ENCODE results near the gene TMA7. TPM values are rescaled to one million over a fixed set of nuclear protein-coding genes. Genes with fewer than 3 reads are reported as not detected.
"Not testable (repeated sequence)": the region's sequence is repeated elsewhere in the genome, so short reads cannot be mapped to it uniquely, and the experiment has no call there.

Gene TMA7
- total RNA-seq, 1 donor from 2014 or later: 169 TPM

DNA sequence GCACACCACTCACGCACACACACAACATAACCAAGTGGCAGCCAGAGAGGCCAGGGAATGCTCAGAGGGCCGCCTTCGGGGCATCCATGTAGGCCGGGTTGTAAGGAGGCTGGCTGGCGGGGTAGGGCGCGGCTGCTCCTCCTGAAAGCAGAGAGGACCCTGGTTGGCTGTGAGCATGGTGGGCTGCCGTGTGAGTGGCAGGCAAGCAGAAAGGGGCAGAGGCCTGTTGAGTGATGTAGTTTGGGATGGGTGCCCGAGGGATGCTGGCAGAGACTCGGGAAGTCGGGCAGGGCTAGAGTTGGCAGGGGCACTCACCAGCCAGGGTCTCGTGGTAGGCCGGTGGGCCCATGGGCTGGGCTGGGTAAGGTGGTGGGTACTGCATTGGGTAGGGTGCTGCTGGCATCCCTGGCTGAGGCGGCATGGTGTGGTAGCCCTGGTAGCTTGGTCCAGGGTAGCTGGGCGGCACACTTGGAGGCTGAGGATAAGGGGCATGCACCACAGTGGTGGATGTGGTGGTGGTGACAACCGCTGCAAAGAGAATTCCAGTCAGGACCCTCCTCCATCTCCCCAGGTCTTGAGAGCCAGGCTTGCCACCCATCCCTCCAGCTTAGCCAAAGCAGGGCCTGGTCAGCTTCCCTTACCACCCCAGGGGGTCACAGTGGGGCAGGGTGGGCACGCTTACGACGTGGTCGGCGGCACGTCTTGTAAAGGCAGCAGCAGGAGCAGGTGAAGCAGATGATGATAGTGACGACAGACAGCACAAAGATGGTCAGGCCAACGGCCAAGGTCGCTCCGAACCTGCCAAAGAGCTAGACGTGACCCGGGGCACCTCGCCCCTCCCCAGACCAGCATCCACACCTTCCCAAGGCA lies 29.2 kb downstream of the TMA7 start:
- no peaks in the 10 kb centered on the region for H3K27me3 ChIP-seq
- peak overlapping the region; percentile 100 for H3K27ac ChIP-seq
- no peaks in the 10 kb centered on the region for H3K9me3 ChIP-seq
- peaks cover 36% of the 10 kb centered on the region for H3K36me3 ChIP-seq
- ATAC-seq (no peak), DNase-seq (no peak)
- no peak overlapping the region for H3K4me3 ChIP-seq
- H3K4me1 ChIP-seq: peaks cover 70% of the 10 kb centered on the region
- intact Hi-C loops (cut with DNase I): no loop called here
- no peak for TF ChIP-seq CTCF (IDR thresholded peaks at IDR 0.05)

- TF ChIP-seq CTCF (IDR thresholded peaks at IDR 0.05): no peak
- Histone ChIP-seq H3K36me3 (peaks cover 32% of the 10 kb centered on the region), H3K4me3 (no peak overlapping the region), H3K27me3 (no peaks in the 10 kb centered on the region), H3K27ac (peak overlapping the region; percentile 25), H3K9me3 (no peaks in the 10 kb centered on the region), H3K4me1 (peaks cover 63% of the 10 kb centered on the region)
- intact Hi-C loops (cut with DNase I): no loop called here
- DNase-seq: no peak
- no peak for ATAC-seq
These were observed 30.2 kb downstream of the TMA7 start for GRCh38 chr3:48470286-48470685.

DNA sequence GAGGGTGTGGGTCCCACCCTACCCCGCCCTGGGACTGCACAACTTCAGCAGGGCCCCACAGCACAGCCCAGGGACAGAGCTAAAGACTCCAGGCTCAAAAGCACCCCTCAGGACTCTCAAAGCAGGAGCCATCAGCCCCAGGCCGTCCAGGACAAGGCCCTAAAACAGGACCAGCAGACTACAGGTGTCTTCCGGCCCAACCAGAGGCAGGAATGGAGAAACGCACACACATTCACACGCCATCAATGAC lies 32.5 kb downstream of the TMA7 start:
- ATAC-seq: peak; percentile 27
- Histone ChIP-seq H3K9me3 (no peaks in the 10 kb centered on the region), H3K27me3 (no peaks in the 10 kb centered on the region), H3K27ac (peak overlapping the region; percentile 97), H3K36me3 (peaks cover 29% of the 10 kb centered on the region), H3K4me3 (peak overlapping the region; percentile 75), H3K4me1 (peaks cover 50% of the 10 kb centered on the region)
- peak; percentile 73 for DNase-seq
- intact Hi-C loops (cut with DNase I): no loop called here
- no peak for TF ChIP-seq CTCF (IDR thresholded peaks at IDR 0.05)

DNA sequence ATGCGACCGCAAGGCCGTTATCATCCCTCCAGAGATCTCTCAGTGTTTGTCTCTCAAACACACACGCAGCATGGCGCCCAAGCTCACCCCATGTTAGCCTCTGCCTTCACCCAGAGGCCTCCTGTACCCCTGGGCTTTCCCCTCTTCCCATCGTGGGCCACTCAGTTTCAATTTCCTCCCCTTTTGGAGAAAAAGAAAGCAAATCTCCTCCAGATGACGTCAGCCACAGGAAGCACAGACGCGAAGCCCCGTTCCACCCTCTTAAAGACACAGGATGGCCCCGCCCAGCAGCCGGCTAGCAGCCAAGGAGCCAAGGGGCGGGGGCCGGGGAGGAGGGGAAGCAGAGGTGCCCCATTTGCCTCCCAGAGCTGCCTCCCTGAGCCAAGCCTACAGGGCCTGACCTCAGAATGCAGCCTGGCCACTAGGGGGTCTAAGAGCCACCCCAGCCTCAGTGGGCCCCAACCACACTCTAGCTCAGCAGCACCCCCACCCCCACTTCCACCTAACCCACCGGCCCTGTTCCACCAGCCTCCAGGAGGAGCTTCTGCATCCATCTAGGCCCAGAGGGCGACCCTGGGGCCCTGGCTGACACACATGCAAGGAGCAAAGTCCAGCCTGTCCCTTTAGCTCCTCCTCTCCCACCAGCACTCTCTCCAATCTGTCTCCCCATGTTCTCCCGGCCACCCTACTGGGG lies 33.0 kb downstream of the TMA7 start:
- Histone ChIP-seq H3K4me1 (peaks cover 45% of the 10 kb centered on the region), H3K9me3 (no peaks in the 10 kb centered on the region), H3K4me3 (peak overlapping the region; percentile 75), H3K27me3 (no peaks in the 10 kb centered on the region), H3K27ac (peak overlapping the region; percentile 97), H3K36me3 (peaks cover 24% of the 10 kb centered on the region)
- TF ChIP-seq CTCF (IDR thresholded peaks at IDR 0.05): peak; percentile 41
- peak; percentile 96 for DNase-seq
- peak; percentile 95 for ATAC-seq
- intact Hi-C loops (cut with DNase I): no loop called here

- no peak for DNase-seq
- H3K27ac ChIP-seq: peak overlapping the region; percentile 97
- no peak for ATAC-seq
- intact Hi-C loops (cut with DNase I): no loop called here
- H3K36me3 ChIP-seq: peaks cover 19% of the 10 kb centered on the region
- H3K4me1 ChIP-seq: peaks cover 40% of the 10 kb centered on the region
- no peaks in the 10 kb centered on the region for H3K9me3 ChIP-seq
- TF ChIP-seq CTCF (IDR thresholded peaks at IDR 0.05): no peak
- no peaks in the 10 kb centered on the region for H3K27me3 ChIP-seq
- H3K4me3 ChIP-seq: no peak overlapping the region
These were observed 33.5 kb downstream of the TMA7 start for GRCh38 chr3:48473617-48473952.

GRCh38 chr3:48474031-48474430 lies 34.0 kb downstream of the TMA7 start:
- ATAC-seq; H3K4me3 ChIP-seq; DNase-seq; intact Hi-C loops (cut with DNase I); H3K27me3 ChIP-seq; H3K9me3 ChIP-seq: not testable (repeated sequence)
- Histone ChIP-seq H3K36me3 (peaks cover 17% of the 10 kb centered on the region), H3K4me1 (peaks cover 38% of the 10 kb centered on the region), H3K27ac (peak overlapping the region; percentile 97)
